IPS DF 6.9 (cell line): ENCODE data around the gene TTC7B.

ENCODE experiments used
- DNase-seq: peaks from one replicate; pipeline ENCODE4 v3.0.0-alpha.2; 2013; ENCODE audit warnings: low read depth, low spot score
- H3K27ac ChIP-seq: one replicate; pipeline ENCODE4 v1.5.1; 2013; ENCODE audit warnings: low read length, control low read depth
- H3K27me3 ChIP-seq: 2 replicates; pipeline ENCODE4 v1.6.1; 2013; ENCODE audit warnings: mild to moderate bottlenecking, low read length; ENCODE audit not compliant: control insufficient read depth, insufficient read depth
- H3K36me3 ChIP-seq: 2 replicates; pipeline ENCODE4 v1.6.1; 2013; ENCODE audit warnings: low read length; ENCODE audit not compliant: control insufficient read depth, insufficient read depth
- H3K4me1 ChIP-seq: 2 replicates; pipeline ENCODE4 v1.6.1; 2013; ENCODE audit warnings: low read length; ENCODE audit not compliant: control insufficient read depth, insufficient read depth
- H3K4me3 ChIP-seq: 2 replicates; pipeline ENCODE4 v1.5.1; 2013; ENCODE audit warnings: mild to moderate bottlenecking, low read length
- H3K9me3 ChIP-seq: 2 replicates; pipeline ENCODE4 v1.6.1; 2013; ENCODE audit warnings: low read length, inconsistent platforms; ENCODE audit not compliant: control insufficient read depth, insufficient read depth
- WGBS: extraction: QIAGEN DNeasy Blood & Tissue Kit; methylation state at CpG from one replicate; pipeline ENCODE4 v1.1.7; 2013; ENCODE audit warnings: mixed read lengths, missing lambda C conversion rate; ENCODE audit not compliant: insufficient read length, insufficient coverage; 5-methylcytosine and 5-hydroxymethylcytosine counted together

The TTC7B gene

DNA sequence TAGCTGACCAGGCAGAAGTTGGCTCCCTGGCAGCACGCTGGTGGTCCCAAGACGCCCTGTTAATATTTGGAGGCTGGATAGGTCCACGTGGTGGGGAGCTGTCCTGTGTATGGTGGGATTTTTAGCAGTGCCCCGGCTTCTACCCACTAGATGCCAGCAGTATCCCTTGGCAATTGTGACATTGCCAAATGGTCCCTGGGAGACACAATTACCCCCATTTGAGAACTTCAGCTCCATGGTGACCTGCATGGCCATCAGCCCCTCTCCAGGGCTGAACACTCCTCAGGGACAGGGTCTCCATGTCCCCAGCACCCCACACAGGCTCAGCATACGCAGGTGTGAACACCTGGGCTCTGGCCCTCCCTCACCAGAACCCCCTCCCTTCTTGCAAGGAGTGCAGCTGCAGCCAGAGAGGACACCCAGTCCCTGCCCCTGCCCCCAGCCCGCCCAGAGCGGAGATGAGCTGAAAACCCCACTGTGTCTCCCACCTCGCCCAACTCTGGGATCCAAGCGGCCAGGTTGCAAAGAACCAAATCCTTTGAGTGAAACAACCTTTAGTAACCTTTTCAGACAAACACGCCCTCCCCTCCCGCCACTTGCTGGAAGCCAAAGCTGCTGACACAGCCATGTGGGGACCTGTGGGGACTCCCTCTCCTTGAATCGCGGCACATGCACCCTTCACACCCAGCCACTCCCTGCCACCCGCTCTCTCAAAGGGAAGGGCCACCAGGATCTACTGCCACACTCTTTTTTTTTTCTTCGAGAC is 299.0 kb downstream of the TTC7B start:
- no CpG with 5 or more reads among the region's 15 CpGs for WGBS
- no peak overlapping the region for H3K27ac ChIP-seq
- H3K9me3 ChIP-seq: no peaks in the 10 kb centered on the region
- no peaks in the 10 kb centered on the region for H3K36me3 ChIP-seq
- no peak overlapping the region for H3K4me3 ChIP-seq
- no peak for DNase-seq
- H3K27me3 ChIP-seq: no peaks in the 10 kb centered on the region
- peaks cover 11% of the 10 kb centered on the region for H3K4me1 ChIP-seq

DNA sequence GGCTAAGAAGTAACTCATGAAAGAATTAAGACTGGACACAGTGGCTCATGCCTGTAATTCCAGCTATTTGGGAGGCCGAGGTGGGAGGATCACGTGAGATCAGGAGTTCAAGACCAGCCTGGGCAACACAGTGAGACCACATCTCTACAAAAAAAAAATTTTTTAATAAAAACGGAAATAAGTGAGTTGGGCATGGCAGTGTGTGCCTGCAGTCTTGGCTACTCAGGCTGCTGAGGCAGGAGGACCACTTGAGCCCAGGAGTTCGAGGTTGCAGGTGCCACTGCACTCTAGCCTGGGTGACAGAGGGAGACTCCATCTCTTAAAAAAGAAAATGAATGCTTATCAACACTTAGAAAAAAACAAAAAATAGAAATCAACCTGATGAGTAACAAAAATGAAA is 301.7 kb downstream of the TTC7B start:
- no CpG with 5 or more reads among the region's 4 CpGs for WGBS
- Histone ChIP-seq H3K27ac (no peak overlapping the region), H3K9me3 (no peaks in the 10 kb centered on the region), H3K27me3 (no peaks in the 10 kb centered on the region), H3K4me3 (no peak overlapping the region), H3K4me1 (peaks cover 20% of the 10 kb centered on the region), H3K36me3 (no peaks in the 10 kb centered on the region)
- DNase-seq: no peak

DNA sequence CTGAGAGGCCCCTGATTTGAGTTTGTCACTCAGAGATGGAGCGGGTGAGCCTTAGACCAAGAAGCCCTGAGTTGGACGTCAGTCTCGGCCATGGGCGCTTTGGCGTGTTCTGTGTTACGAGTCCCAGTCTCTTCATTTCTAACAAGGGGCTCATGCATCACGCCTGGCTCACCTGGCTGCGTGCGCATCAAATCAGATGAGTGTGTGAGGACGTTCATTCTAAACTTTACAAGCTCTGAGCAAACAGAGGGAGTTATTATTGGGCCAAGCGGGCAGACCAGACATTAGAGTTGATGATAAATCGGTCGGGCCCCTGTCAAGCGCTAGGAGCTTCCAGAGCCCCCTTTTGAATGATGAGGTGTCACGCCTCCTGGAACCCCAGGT is 302.2 kb downstream of the TTC7B start:
- Histone ChIP-seq H3K36me3 (no peaks in the 10 kb centered on the region), H3K9me3 (no peaks in the 10 kb centered on the region), H3K27ac (no peak overlapping the region), H3K27me3 (no peaks in the 10 kb centered on the region), H3K4me3 (no peak overlapping the region), H3K4me1 (peaks cover 20% of the 10 kb centered on the region)
- DNase-seq: no peak
- WGBS: no CpG with 5 or more reads among the region's 15 CpGs

DNA sequence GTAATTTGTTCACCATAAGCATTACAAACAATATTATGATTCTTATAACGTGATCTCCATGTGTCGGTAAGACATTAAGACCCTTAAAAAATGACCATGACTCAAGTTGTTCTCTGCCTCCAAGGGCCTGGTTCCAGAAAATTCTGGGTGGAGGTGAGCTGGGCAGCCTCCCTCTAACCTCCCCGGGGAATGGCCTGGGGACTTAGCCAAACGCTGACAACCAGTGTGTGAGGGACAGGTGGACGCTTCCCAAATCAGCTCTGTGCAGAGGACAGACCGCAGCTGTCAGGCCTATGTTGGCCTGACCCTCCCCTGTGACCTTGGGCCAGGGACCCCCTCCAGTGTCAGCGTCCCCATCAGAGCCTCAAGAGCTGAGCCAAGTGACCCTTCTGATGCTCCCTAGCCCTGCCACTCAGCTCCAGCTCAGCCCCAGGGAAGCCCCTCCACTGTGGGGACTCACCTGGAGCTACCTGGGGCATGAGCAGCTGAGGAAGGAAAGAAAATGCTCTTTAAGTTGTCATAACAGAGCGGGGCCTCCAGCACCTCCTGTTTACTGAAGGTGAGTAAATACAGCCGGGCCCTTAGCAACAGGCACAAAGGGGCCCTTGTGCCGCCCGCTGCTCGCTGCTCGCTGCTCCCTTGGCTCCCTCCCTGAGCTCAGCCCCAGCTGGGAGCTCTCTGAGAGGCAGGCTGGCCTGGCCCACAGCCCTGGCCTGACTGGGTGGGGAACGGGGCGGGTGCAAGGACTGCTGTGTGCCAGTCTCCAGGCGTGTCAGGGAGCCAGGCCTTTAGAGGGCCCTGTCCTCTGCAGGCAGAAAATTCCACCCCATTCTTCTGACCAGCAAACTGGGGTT is 302.8 kb downstream of the TTC7B start:
- H3K27ac ChIP-seq: no peak overlapping the region

DNA sequence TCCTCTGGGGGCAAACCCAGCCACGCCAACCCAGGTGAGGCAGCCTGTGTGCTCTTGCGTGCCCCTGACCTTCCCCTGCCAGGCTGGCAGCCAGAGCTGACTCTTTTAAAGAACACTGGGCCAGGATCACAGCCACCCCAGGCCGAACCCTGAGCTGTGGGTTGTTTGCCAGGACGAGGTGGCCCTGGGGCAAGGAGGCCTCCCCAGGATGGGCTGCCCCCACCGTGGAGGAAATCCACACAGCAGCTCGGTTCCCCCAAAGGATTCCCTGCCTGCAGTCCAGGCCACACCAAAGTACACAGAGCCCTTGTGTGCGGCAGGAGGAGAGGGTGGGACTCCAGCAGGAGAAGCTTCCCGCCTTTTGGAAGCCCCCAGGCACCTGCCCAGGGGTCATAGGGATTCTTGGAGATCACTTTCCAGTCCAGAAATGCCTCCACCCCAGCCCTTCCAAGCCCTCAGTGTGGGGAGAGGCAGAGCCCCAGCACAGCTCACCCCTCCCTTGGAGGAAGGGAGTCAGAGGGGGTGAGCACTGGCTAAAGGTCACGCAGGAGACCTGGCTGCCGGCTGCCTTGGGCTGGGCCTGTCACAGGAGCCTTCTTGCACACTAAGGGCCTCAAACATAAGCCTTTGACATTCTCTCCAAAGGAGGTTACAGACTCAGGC is 303.8 kb downstream of the TTC7B start:
- DNase-seq: no peak
- H3K4me1 ChIP-seq: peaks cover 18% of the 10 kb centered on the region
- H3K4me3 ChIP-seq: no peak overlapping the region
- no peaks in the 10 kb centered on the region for H3K27me3 ChIP-seq
- no peak overlapping the region for H3K27ac ChIP-seq
- no CpG with 5 or more reads among the region's 10 CpGs for WGBS
- no peaks in the 10 kb centered on the region for H3K9me3 ChIP-seq
- H3K36me3 ChIP-seq: no peaks in the 10 kb centered on the region

More for the DNA sequence above, 302.8 kb downstream of the TTC7B start:
- WGBS: no CpG with 5 or more reads among the region's 16 CpGs
- H3K4me3 ChIP-seq: no peak overlapping the region
- H3K27me3 ChIP-seq: no peaks in the 10 kb centered on the region
- DNase-seq: no peak
- H3K9me3 ChIP-seq: no peaks in the 10 kb centered on the region
- H3K4me1 ChIP-seq: peaks cover 18% of the 10 kb centered on the region
- no peaks in the 10 kb centered on the region for H3K36me3 ChIP-seq

DNA sequence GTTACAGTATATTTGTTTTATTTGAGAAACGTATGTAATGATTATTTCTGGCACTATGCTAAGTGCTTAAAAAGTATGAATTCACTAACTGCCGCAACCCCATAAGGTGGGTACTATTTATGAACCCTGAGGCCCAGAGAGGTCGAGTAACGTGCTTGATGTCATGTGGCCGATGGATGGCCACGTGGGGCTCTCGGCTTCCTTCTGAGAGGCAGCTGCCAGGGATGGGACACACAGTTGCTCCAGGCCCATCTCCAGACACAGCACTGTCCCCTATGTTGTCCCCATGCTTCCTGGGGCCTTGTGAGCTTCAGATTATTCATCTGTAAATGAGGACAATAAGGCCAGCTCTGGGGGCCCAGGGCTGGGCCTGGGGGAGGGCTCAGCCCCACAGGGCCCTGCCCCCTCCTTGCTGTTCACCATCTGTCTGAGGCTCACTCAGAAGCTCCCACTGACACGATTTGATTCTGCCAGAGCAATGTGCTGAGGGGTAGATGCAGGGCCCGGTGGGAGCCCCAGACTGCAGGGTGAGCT is 304.4 kb downstream of the TTC7B start:
- H3K36me3 ChIP-seq: no peaks in the 10 kb centered on the region
- no CpG with 5 or more reads among the region's 9 CpGs for WGBS
- H3K4me1 ChIP-seq: peaks cover 18% of the 10 kb centered on the region
- no peak for DNase-seq
- H3K4me3 ChIP-seq: no peak overlapping the region
- no peak overlapping the region for H3K27ac ChIP-seq
- no peaks in the 10 kb centered on the region for H3K9me3 ChIP-seq
- no peaks in the 10 kb centered on the region for H3K27me3 ChIP-seq

DNA sequence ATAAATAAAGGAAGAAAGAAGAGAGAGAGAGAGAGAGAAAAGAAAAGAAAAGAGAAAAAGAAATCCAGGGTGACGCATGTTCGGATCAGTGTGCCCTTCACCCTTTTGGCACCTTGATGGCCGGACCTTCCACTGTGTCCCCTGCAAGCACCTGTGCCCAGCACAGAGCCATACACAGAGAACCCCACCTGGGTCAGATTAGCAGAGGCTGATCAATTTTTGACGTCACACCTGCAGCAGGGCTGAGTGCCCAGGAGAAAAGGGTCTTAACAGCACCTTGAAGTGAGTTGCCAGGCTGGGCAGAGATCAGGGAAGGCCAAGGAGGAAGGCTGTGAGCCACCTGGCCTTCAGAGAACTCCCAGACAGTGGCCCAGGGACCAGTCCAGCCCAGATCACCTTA is 305.0 kb downstream of the TTC7B start:
- no peaks in the 10 kb centered on the region for H3K9me3 ChIP-seq
- WGBS: no CpG with 5 or more reads among the region's 4 CpGs
- no peak for DNase-seq
- H3K4me3 ChIP-seq: no peak overlapping the region
- H3K27ac ChIP-seq: no peak overlapping the region
- no peaks in the 10 kb centered on the region for H3K27me3 ChIP-seq
- H3K36me3 ChIP-seq: no peaks in the 10 kb centered on the region
- H3K4me1 ChIP-seq: peaks cover 18% of the 10 kb centered on the region

DNA sequence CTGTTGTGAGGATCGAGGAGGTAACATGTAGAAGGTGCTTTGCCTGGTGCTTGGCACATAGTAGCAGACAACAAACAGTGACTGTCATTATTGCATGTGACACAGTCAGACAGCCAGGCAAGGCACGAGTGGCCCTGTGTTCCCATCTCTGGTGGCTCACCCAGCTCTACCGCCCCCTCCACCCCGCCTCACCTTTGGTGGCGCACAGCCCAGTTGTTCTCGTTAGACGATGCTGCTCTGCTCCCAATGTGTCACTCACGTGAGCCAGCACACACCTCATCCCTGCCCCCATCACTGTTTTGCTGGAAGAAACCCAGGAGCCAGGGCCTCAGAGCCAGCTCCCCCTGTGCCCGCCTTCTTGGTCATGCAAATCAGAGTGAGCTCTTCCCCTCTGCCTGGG is 306.1 kb downstream of the TTC7B start:
- DNase-seq: no peak
- Histone ChIP-seq H3K36me3 (no peaks in the 10 kb centered on the region), H3K9me3 (no peaks in the 10 kb centered on the region), H3K27me3 (no peaks in the 10 kb centered on the region), H3K4me3 (no peak overlapping the region), H3K27ac (no peak overlapping the region), H3K4me1 (peaks cover 18% of the 10 kb centered on the region)
- no CpG with 5 or more reads among the region's 9 CpGs for WGBS

DNA sequence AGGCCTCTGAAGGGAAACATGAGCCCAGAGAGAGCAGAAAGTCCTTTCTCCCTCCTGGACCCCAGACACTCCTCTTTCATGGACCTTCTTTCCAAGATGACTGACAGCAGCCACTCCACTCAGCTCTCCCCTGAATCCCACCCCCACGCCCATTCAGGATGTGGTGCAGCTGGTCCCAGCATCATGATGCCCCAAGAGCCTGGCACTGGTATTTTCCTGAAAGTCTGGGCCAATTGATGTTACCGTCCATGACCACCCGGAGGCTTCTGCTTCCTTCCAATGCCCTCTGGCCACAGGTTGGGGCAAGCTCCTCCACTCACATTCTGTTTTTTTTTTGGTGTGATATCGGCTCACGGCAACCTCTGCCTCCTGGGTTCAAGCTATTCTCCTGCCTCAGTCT is 306.8 kb downstream of the TTC7B start:
- no peaks in the 10 kb centered on the region for H3K27me3 ChIP-seq
- no peak overlapping the region for H3K27ac ChIP-seq
- H3K4me3 ChIP-seq: no peak overlapping the region
- H3K36me3 ChIP-seq: no peaks in the 10 kb centered on the region
- no CpG with 5 or more reads among the region's 5 CpGs for WGBS
- DNase-seq: no peak
- no peaks in the 10 kb centered on the region for H3K9me3 ChIP-seq
- H3K4me1 ChIP-seq: peaks cover 18% of the 10 kb centered on the region

DNA sequence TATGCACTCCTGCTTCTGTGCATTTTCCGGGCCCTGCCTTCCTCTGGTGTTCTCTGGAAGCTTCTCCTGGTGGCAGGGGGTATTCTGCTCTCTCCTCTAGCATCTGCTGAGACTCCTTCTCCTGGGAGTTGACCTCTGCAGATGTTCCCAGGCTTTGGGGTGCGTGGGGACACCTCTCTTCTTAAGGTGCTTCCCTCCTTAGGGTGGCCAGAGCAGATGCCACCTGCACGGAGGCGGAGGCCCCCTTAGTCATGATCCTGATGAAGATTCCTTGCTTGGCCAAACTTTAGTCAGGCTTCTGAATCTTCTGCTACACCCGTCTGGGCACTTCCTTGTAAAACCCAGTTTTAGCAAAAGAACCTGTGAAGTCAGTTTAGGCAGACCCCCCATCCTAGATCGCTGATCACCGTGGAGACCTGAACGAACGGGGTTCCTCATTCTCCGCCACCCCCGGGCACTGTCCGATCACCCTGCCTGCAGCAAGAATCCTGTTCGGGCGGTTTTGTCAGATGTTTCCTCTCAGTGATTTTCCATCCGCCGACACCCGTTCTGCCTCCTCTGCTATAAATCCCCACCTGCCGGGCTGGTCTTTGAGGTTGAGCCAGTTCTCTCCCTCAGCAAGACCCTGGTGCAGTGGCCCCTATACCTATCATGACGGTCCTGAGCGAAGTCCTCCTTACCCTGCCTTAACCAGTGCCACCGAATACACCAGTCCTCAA is 307.5 kb downstream of the TTC7B start:
- Histone ChIP-seq H3K9me3 (no peaks in the 10 kb centered on the region), H3K27ac (no peak overlapping the region), H3K36me3 (no peaks in the 10 kb centered on the region), H3K27me3 (no peaks in the 10 kb centered on the region), H3K4me1 (peaks cover 15% of the 10 kb centered on the region), H3K4me3 (no peak overlapping the region)
- WGBS: no CpG with 5 or more reads among the region's 21 CpGs
- DNase-seq: no peak
